ENCODE data around the gene PTGS1. TPM values are rescaled to one million over a fixed set of nuclear protein-coding genes. Genes with fewer than 3 reads are reported as not detected.

PTGS1 gene
- total and polyA plus RNA-seq, 2 of the 8 experiments (the other 6 are each of a cell fraction or from before 2014, with no cell fraction given), result 1.1 to 1.9 TPM

DNA sequence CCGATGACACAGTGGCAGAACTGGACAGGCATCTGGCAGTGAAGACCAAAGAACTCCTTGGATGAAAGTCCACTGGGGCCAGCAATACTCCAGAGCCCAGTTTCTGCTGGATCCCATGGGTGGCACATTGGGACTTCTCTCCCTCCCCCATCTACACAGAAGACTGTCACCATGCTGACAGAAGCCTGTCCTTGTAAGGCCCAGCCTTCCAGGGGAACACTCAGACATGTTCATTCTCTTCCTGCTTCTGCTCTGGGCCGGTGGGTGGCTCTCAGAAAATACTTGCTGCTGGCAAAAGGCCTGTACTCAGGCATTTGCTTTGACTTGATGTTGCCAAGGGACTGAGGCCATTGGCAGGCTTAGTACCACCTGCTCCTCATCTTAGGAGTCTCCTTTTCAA, 48.3 kb upstream of the PTGS1 start:
- Histone ChIP-seq H3K79me2 (ENCODE audit: control insufficient read depth in 1 of 2, insufficient read depth in 2 of 2, low read length in 2 of 2) (no peaks in the 10 kb centered on the region), H2BK12ac (ENCODE audit: low read depth, low read length) (no peak overlapping the region), H4K20me1 (replicated peaks in 1 of 2; ENCODE audit: control insufficient read depth in 1 of 2, insufficient read depth in 2 of 2, low read length in 2 of 2) (peaks cover 0 to 4% of the 10 kb centered on the region in 2 experiments), H3K18ac (ENCODE audit: extremely low read depth, low read length) (no peak overlapping the region), H3K56ac (replicated peaks; ENCODE audit: insufficient read length, low read depth, low read length) (no peak overlapping the region), H3K4ac (replicated peaks; ENCODE audit: insufficient read length, low read depth, low read length) (no peak overlapping the region), H3K4me3 (ENCODE audit: extremely low read depth in 1 of 4, insufficient read depth in 2 of 4, low read depth in 3 of 4, low read length in 4 of 4) (no peak overlapping the region), H3K27me3 (replicated peaks in 1 of 4; ENCODE audit: control insufficient read depth in 3 of 4, extremely low read depth in 1 of 4, insufficient read depth in 3 of 4, low read length in 3 of 4) (no peaks in the 10 kb centered on the region), H3K9ac (replicated peaks in 1 of 4; ENCODE audit: extremely low read depth in 1 of 4, low read depth in 3 of 4, low read length in 3 of 4) (no peak overlapping the region), H3K23me2 (ENCODE audit: low read depth, low read length) (no peaks in the 10 kb centered on the region; the same call in 1 of the 2 replicates), H3K36me3 (ENCODE audit: control insufficient read depth in 2 of 4, insufficient read depth in 4 of 4, low read length in 3 of 4) (peaks cover 5 to 24% (median 10%) of the 10 kb centered on the region in 4 experiments; a peak in 7 of 8 replicates), H2BK20ac (ENCODE audit: low read length) (no peak overlapping the region), H3K4me1 (replicated peaks in 1 of 4; ENCODE audit: control insufficient read depth in 3 of 4, insufficient read depth in 4 of 4, low read length in 3 of 4) (no peaks in the 10 kb centered on the region), H4K8ac (ENCODE audit: extremely low read depth, insufficient read depth, low read length) (no peak overlapping the region), H3K23ac (ENCODE audit: insufficient read length) (no peak overlapping the region), H3K14ac (ENCODE audit: insufficient read length) (no peak overlapping the region), H2AFZ (ENCODE audit: low read length) (no peak overlapping the region), H2BK5ac (ENCODE audit: low read depth, low read length) (no peak overlapping the region), H3K27ac (ENCODE audit: low read depth, low read length) (no peak overlapping the region), H4K91ac (replicated peaks; ENCODE audit: insufficient read length, low read length) (no peak overlapping the region), H3K4me2 (ENCODE audit: insufficient read depth in 1 of 2, low read depth in 2 of 2, low read length in 2 of 2) (no peak overlapping the region), H2BK15ac (ENCODE audit: low read length) (no peak overlapping the region), H2AK5ac (ENCODE audit: low read depth, low read length) (no peak overlapping the region), H4K5ac (ENCODE audit: insufficient read length, low read depth, low read length) (no peak overlapping the region), H2BK120ac (replicated peaks; ENCODE audit: low read depth, low read length) (no peak overlapping the region), H3K79me1 (ENCODE audit: low read depth, low read length) (no peaks in the 10 kb centered on the region), H3K9me3 (ENCODE audit: insufficient read depth in 2 of 2, low read depth in 1 of 2, low read length in 1 of 2) (no peaks in the 10 kb centered on the region)
- ChIA-PET CTCF (ENCODE audit: partially characterized antibody) (interaction anchor here (0.6 kb wide), 1 partner anchor 169 kb away, joined by 3 read pairs; no protein-coding TSS in a partner anchor), POLR2A (ENCODE audit: partially characterized antibody) (no interaction called here)
- WGBS, 2 experiments (ENCODE audit: extremely low coverage in 1 of 2, insufficient coverage in 1 of 2, insufficient read length in 1 of 2, insufficient replicate concordance in 2 of 2, low coverage in 1 of 2, low lambda C conversion rate in 2 of 2, missing lambda C conversion rate in 1 of 2), result 93% methylated on average over 2 of the region's 2 CpGs; no CpG with 5 or more reads in 1 of the 2 experiments
- FAIRE-seq (no peak), DNase-seq (ENCODE audit: low read depth in 1 of 2, low spot score in 2 of 2) (no peak)
- no peak for TF ChIP-seq BACH1 (IDR thresholded peaks at IDR 0.05; ENCODE audit: low read length)
- TF ChIP-seq CREB1 (IDR thresholded peaks at IDR 0.05), result no peak
- no peak for TF ChIP-seq EGR1 (IDR thresholded peaks at IDR 0.05; ENCODE audit: borderline replicate concordance, low read depth, low read length)
- no peak for TF ChIP-seq SP1 (IDR thresholded peaks at IDR 0.05; ENCODE audit: low read depth, low read length)
- no peak for TF ChIP-seq ZNF274 (IDR thresholded peaks at IDR 0.05; ENCODE audit: borderline replicate concordance, extremely low read depth, low read length)
- TF ChIP-seq GABPA (IDR thresholded peaks at IDR 0.05; ENCODE audit: borderline replicate concordance, insufficient read depth, low read length), result no peak
- no peak for TF ChIP-seq POU5F1 (IDR thresholded peaks at IDR 0.05; ENCODE audit: low read depth, low read length)
- TF ChIP-seq E2F6 (IDR thresholded peaks at IDR 0.05), result no peak

Measured in H1 (cell line).